DMS79 treated with DMSO at 0.1 percent for 48 hours (cell line): Measurements from ENCODE around the gene SBK3.
"Not testable (repeated sequence)": the region's sequence is repeated elsewhere in the genome, so short reads cannot be mapped to it uniquely, and the experiment has no call there.

ENCODE experiments used
- DNase-seq: peaks from one replicate; lab custom pipeline; 2025; lab: John Stamatoyannopoulos, UW

The SBK3 gene

DNA sequence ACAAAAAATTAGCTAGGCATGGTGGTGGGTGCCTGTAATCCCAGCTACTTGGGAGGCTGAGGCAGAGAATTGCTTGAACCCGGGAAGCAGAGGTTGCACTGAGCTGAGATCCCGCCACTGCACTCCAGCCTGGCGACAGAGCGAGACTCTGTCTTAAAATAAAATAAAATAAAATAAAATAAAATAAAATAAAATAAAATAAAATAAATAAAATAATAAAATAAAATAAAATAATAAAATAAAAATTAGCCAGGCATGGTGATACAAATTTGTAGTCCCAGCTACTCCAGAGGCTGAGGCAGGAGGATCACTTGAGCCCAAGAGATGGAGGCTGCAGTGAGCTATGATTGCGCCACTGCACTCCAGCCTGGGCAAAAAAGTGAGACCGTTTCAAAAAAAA, 28.6 kb upstream of the SBK3 start:
- DNase-seq, result not testable (repeated sequence)

- DNase-seq, result not testable (repeated sequence)
These were observed 24.1 kb upstream of the SBK3 start for GRCh38 chr19:55569477-55569876.

DNA sequence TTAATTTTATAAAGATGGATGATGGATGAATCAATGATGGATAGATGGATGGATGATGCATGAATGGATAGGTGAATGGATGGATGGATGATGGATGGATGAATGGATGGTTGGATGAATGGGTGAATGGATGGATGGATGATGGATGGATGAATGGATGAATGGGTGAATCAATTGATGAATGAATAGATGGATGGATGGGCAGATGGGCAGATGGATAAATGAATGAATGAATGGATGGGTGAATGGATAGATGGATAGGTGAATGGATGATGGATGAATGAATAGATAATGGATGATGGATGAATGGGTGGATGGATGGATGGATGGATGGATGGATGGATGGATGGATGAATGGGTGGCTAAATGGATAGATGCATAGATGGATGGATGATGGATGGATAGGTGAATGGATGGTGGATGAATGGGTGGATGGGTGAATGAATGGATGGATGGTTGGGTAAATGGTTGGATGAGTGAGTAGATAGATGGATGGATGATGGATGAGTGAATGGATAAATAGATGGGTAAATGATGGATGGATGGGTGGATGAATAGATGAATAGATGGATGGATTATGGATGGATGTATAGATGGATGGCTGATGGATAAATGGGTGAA, 22.5 kb upstream of the SBK3 start:
- DNase-seq, result no peak

DNA sequence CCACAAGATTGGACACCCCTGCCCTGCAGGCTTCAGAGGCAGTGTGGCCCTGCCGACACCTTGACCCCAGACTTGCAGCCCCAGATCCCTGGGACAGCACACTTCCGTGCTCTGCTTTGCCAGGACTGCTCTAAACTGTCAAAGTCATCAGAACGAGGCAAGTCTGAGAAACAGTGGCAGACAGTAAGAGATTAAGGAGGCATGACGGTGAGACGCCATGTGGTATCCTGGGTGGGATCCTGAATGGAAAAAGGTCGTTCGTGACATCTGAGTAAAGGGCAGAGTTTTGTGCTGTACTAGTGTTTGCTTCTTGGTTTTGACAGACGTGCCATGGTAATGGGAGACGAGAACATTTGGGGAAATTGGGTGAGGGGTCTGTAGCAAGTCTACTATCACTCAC, 21.5 kb upstream of the SBK3 start:
- DNase-seq, result no peak

GRCh38 chr19:55563261-55563690, 17.9 kb upstream of the SBK3 start:
- no peak for DNase-seq

DNA sequence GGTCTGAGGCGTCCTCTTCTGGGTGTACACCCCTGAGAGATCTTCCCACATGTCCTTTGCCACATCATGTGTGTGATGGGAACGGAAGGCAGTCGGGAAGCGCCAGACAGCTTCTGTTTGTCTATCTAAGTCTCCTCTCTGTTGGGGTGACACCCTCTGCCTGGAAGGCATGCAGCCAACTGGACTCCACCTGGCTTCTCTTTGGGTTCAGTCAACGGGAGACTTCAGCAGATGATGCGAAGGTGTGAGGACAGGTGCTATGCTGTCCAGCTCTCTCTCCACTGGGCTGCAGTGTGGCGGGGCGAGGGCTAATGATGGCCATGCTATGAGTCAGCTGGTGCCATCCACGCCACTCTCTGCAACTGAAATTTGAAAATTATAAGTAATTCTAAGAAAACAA, 14.3 kb upstream of the SBK3 start:
- DNase-seq, result no peak

- no peak for DNase-seq
These were observed 9.4 kb upstream of the SBK3 start for GRCh38 chr19:55554741-55555152.

DNA sequence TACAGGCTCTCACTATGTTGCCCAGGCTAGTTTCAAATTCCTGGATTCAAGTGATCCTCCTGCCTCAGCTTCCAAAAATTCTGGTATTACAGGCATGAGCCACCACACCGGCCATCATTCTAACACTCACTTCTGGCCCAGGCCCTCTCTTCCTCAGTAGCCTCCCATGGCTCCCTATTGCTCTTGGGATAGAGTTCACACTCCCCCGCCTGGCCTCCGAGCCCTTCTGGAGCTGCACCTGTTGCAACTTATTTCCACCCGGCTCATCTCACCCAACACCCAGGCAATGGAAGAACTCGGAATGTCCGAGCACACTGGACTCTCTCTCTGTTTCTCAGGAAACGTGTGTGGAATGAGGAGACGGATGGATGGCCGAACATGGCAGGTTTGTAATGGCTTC, 9.0 kb upstream of the SBK3 start:
- no peak for DNase-seq

DNA sequence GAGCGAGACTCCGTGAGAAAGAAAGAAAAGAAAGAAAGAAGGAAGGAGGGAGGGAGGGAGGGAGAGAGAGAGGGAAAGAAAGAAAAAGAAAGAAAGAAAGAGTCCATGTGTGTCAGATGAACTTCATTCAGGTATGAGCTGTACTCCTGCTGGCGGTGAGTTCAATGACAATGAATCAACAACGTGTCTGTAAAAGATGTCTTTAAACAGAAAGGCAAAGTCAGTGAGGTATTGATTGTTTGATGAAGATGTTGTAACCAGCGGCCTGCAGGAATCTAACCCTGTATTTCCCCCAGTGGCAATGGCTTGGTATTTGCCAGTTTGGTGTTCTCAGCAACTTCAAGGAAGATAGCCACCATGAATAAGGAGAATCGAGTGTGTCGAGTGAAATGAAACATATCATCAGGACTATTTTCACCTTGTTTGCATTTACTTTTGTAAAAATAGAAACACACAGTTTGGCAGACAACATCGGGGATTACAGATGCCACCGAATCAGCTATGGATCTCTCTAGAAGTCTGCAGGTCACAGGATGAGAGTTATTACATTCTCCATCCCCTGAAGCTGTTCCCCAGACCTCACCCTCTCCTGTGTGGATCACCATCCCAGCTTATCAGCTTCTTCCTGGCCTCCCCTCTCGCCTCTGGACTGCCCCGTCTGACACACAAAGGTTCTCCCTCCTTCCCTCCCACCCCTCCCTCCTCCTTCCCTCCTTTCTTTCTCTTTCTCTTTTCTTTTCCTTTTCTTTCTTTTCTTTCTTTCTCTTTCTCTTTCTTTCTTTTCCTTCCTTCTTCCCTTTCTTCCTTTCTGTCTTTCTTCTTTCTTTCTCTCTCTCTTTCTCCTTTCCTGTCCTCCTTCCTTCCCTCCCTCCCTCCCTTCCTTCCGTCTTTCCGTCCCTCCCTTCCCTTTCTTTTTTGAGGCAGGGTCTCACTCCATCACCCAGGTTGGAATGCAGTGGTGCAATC, 8.2 kb upstream of the SBK3 start:
- DNase-seq, result no peak

GRCh38 chr19:55552620-55553019, 7.3 kb upstream of the SBK3 start:
- DNase-seq, result no peak

DNA sequence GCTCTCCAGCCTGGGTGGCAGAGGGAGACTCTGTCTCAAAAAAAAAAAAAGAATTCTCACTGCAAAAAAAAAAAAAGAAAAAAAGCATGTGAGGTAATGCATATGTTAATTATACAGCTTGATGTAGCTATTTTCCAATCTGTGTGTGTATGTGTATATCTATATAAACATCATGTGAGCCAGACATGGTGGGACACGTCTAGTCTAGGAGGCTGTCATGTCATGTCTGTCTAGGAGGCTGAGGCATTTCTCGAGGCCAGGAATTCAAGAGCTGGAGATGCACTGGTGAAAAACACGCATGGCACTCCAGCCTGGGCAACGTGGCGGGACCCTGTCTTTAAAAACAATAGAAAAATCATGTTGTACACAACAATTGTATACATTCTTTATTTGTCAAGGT, 6.9 kb upstream of the SBK3 start:
- no peak for DNase-seq

DNA sequence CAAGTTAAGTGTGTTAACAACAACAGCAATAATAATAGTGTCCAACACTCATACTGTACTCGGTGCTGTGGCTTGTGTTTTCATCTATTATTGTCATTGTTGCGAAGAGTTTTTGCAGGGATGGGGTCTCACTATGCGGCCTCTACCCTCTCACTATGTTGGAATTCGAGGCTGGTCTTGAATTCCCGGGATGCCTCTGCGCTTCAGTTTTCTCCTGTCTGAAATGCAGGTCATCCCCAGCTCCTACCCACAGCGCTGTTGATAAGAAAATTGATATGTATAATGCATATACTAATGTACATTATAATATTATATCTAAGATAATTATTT, 4.9 kb upstream of the SBK3 start:
- DNase-seq, result no peak

GRCh38 chr19:55549500-55550320, 4.4 kb upstream of the SBK3 start:
- peak; percentile 41 for DNase-seq

DNA sequence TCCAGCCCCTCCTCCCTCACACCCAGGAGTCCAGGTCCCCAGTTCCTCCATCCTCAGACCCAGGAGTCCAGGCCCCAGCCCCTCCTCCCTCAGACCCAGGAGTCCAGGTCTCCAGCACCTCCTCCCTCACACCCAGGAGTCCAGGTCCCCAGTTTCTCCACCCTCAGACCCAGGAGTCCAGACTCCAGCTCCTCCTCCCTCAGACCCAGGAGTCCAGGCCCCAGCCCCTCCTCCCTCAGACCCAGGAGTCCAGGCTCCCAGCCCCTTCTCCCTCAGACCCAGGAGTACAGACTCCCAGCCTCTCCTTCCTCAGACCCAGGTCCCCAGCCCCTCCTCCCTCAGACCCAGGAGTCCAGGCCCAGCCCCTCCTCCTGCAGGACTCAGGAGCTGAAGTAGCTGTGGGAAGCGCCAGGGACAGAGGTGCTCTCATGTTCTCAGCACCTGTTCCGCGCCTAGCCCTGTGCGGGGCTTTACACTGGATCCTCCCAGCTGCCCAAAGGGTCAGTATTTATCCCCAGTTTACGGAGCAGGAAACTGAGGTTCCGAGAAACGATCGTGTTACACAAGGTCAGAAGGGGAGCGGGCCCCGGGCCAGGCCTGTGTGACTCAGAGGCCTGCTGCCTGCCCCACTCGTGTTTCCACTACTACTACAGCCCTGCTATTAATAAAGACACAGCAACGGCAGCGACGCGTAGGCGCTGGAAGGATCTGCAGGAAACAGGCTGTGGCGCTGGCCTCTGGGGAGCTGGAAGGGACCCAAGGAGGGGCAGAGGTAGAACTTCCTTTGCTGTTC, 1.7 kb upstream of the SBK3 start:
- no peak for DNase-seq

DNA sequence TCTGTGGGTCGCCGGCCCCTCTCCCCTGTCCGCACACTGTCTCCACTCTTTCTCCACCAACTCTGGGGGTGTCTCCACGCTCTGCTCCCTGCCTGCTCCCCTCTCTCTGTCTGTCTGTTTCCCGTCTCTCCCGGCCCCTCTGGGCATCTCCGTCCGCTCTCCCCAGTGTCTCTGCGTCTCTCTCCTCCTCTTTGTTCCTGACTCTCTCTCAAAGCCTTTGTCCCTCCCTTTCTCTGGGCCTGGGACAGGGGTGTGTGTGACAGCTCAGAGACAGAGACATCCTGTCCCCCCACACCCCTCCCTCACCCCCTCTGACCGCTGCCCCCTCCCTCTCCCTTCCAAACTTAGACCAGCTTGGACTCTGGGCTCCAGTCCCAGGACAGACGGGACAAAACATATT, 668 bp upstream of the SBK3 start:
- DNase-seq, result no peak

DNA sequence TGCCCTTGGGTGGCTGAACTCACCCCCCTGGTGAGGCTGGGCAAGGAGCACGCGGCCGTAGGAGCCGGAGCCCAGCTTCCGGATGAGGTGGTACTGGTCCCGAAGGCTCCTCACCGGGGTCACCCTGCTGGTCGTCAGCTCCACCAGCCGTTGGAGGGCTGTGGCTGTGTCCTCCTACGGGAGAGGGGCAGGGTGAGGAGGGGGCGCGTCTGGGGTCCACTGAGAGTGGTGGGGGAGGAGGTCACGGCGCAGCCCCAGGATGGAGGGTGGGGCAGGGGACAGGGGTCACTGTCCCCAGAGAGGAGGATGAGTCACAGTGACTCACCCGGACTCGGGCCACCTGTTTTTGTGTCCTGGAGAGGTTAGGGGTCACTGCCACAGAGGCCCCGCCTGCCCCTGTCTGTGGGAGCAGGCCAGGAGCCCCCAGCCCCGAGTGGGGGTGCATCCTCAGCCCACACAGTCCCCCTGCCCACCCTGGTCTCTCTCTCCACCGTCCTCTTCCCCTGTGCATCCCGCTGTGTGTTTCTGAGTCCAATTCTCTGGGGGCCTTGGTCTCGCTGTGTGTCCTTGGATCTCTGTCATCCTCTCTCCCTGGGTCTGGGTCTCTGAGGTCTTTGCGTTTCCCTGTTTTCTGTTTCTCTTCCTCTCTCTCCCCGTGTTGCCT, 435 bp downstream of the SBK3 start:
- DNase-seq, result no peak

- no peak for DNase-seq
These were observed 1.3 kb downstream of the SBK3 start for GRCh38 chr19:55544014-55544413.

GRCh38 chr19:55543567-55543966, 1.8 kb downstream of the SBK3 start:
- DNase-seq, result no peak

DNA sequence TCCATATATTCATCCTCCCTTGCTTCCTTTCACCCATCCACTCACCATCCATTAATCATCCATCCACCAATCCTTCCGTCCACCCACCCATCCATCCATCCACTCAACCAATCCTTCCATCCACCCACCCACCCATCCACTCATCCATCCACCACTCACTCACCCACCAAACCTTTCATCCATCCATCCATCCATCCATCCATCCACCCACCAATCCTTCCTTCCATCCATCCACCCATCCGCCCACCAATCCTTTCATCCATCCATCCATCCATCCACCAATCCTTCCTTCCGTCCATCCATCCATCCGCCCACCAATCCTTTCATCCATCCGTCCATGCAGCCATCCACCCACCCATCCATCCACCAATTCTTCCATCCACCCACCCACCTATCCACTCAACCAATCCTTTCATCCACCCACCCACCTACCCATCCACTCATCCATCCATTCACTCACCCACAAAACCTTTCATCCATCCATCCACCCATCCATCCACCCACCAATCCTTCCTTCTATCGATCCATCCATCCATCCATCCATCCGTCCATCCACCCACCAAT, 3.0 kb downstream of the SBK3 start:
- DNase-seq, result no peak

- no peak for DNase-seq
These were observed 4.3 kb downstream of the SBK3 start for GRCh38 chr19:55541091-55541490.

DNA sequence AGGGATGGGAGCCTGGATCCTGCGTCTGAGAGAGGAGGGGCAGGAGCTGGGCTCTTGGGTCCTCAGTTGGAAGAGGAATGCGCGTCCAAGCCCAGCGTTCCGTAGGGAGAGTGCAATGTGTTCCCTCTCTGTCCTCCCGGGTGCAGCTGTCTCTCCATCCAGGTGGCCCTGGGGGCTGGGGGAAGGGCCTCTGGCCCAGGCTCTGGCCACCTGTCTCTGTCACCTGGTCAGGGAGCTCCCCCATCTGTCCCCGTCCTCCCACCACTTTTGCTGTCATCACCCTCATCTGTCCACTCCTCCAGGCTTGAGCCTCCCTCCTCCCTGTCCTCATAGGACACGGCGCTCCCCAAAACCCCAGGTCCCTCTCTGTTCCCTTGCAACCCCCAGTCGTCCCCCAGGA, 4.7 kb downstream of the SBK3 start:
- DNase-seq, result no peak
